Measurements from ENCODE around the gene KIAA0586.

Gene KIAA0586

DNA sequence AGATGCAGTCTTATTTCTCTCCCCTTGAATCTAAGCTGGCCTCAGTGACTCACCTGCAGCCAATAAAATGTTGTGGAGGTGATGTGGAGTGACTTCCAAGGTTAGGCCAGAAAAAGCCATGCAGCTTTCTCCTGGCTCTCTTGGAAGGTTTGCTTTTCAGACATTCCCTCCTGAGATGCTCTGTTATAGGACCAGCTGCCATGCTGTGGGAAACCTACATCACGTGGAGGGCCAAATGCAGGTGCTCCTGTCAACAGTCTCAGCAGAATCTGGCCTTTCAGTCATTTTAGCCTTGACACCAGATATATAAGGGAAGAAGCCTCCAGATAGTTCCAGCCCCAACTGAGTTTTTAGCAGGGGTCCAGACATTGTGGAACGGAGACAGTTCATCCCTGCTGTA is 172.2 kb downstream of the KIAA0586 start:
- DNase-seq = no peak

All from NCI-H2171 (cell line).